HepG2 (cell line): Measurements from ENCODE around the gene BZW1. TPM values are rescaled to one million over a fixed set of nuclear protein-coding genes. Genes with fewer than 3 reads are reported as not detected.

Source experiments
- ATAC-seq: fragments of 200-7000 bp; cut with Tn5 transposase; 3 replicates; pipeline ENCODE4 v1.9.1; 2020; ENCODE audit warnings: mild to moderate bottlenecking, moderate library complexity
- BruUV-seq: library from RNA; stranded (reverse); fragments of 400-500 nt; replicated peaks from 2 replicates; lab custom pipeline; 2021; lab: Mats Ljungman, UMichigan
- CTCF ChIA-PET: fragments of 300-600 bp; formaldehyde crosslinking; extraction: SDS; loops from one replicate; lab custom pipeline; 2021; ENCODE audit warnings: low total read pairs, inconsistent platforms, low intra/inter-chr PET ratio; lab: Yijun Ruan, JAX
- POLR2A ChIA-PET: fragments of 350-600 bp; sonication (Branson Sonifier 250); formaldehyde crosslinking; loops from one replicate; lab custom pipeline; 2020; ENCODE audit warnings: antibody characterized with exemption, inconsistent platforms; lab: Yijun Ruan, JAX
- DNase-seq: peaks from one replicate; pipeline ENCODE4 v3.0.0-alpha.2; 2015; ENCODE audit warnings: low spot score
- FAIRE-seq: peaks from 3 replicates; lab custom pipeline; 2011; peaks lifted over from hg19 to GRCh38; lab: Jason Lieb, UNC
- H2AFZ ChIP-seq: one replicate; pipeline ENCODE4 v1.6.1; 2011; ENCODE audit warnings: low read length, inconsistent platforms
- H3K27ac ChIP-seq: fragments of 300-600 bp; 3 replicates; pipeline ENCODE4 v1.8.0; 2011; ENCODE audit warnings: mixed run types, mild to moderate bottlenecking, mixed read lengths, low read length, inconsistent platforms; ENCODE audit not compliant: insufficient read depth; ENCODE audit errors: extremely low read length
- H3K27me3 ChIP-seq, 2 experiments: fragments of 200-600 bp in 1 of 2; 2 replicates in 1 of 2; 3 replicates in 1 of 2; pipeline versions ENCODE4 v1.6.0 to v1.8.0; 2011; ENCODE audit warnings: low read length in 2 of 2, mild to moderate bottlenecking in 2 of 2, moderate library complexity in 2 of 2, inconsistent platforms in 1 of 2; ENCODE audit not compliant: insufficient read depth in 2 of 2, control insufficient read depth in 1 of 2
- H3K36me3 ChIP-seq, 2 experiments: fragments of 200-600 bp in 1 of 2; replicated peaks in 1 of 2; 2 replicates in 1 of 2; 3 replicates in 1 of 2; pipeline versions ENCODE4 v1.5.1 to v1.8.0; 2011; ENCODE audit warnings: low read length in 2 of 2, inconsistent platforms in 1 of 2; ENCODE audit not compliant: insufficient read depth in 2 of 2, control insufficient read depth in 1 of 2
- H3K4me1 ChIP-seq: 2 replicates; pipeline ENCODE4 v1.5.1; 2012; ENCODE audit warnings: low read length, inconsistent platforms; ENCODE audit not compliant: insufficient read depth
- H3K4me2 ChIP-seq: 2 replicates; pipeline ENCODE4 v1.6.0; 2011; ENCODE audit warnings: low read depth, low read length, inconsistent platforms
- H3K4me3 ChIP-seq, 3 experiments: fragments of 200-600 bp in 1 of 3; sonication (generic), shearing (Covaris generic) in 1 of 3; replicated peaks in 1 of 3; 2 replicates each; pipeline ENCODE4 v1.5.1; 2011 to 2016; ENCODE audit warnings: low read length in 3 of 3, inconsistent platforms in 2 of 3, low read depth in 2 of 3, mild to moderate bottlenecking in 2 of 3, control low read depth in 1 of 3, mixed read lengths in 1 of 3; ENCODE audit not compliant: insufficient read depth in 1 of 3
- H3K79me2 ChIP-seq: one replicate; pipeline ENCODE4 v1.6.1; 2011; ENCODE audit warnings: low read length, inconsistent platforms; ENCODE audit not compliant: insufficient read depth
- H3K9ac ChIP-seq: 2 replicates; pipeline ENCODE4 v1.6.0; 2011; ENCODE audit warnings: mild to moderate bottlenecking, low read depth, low read length, inconsistent platforms; ENCODE audit not compliant: insufficient read depth
- H3K9me3 ChIP-seq: 2 replicates; pipeline ENCODE4 v1.5.1; 2012; ENCODE audit warnings: mild to moderate bottlenecking, low read length
- H4K20me1 ChIP-seq: 2 replicates; pipeline ENCODE4 v1.6.0; 2011; ENCODE audit warnings: inconsistent platforms, mild to moderate bottlenecking, low read length, moderate library complexity; ENCODE audit not compliant: insufficient read depth
- HDAC6 ChIP-seq: fragments of 200-600 bp; sonication (generic); IDR thresholded peaks from 2 replicates; pipeline ENCODE4 v1.7.0; 2017; ENCODE audit warnings: mild to moderate bottlenecking, antibody characterized with exemption, low read length, low read depth
- MIER3 ChIP-seq: IDR thresholded peaks from 2 replicates; pipeline ENCODE4 v1.6.1; 2016; ENCODE audit warnings: missing compliant biosample characterization, borderline replicate concordance
- POLR2AphosphoS2 ChIP-seq: IDR thresholded peaks from 2 replicates; pipeline ENCODE4 v1.6.1; 2011; ENCODE audit warnings: low read depth, low read length, improper control_type of control experiment
- SSRP1 ChIP-seq: IDR thresholded peaks from 2 replicates; pipeline ENCODE4 v1.6.1; 2016; ENCODE audit warnings: control low read depth
- YEATS2 ChIP-seq: sonication (generic); formaldehyde crosslinking; IDR thresholded peaks from 2 replicates; pipeline ENCODE4 v1.4.0; 2020; ENCODE audit warnings: missing genetic modification reagents, borderline replicate concordance
- ZBTB8A ChIP-seq: sonication (generic); formaldehyde crosslinking; IDR thresholded peaks from 2 replicates; pipeline ENCODE4 v1.4.0; 2020; ENCODE audit warnings: mild to moderate bottlenecking, low read depth, missing genetic modification reagents, borderline replicate concordance
- ZEB1 ChIP-seq: IDR thresholded peaks from 2 replicates; pipeline ENCODE4 v1.6.1; 2012; ENCODE audit warnings: mild to moderate bottlenecking, low read depth, inconsistent platforms; ENCODE audit not compliant: insufficient replicate concordance
- ZNF282 ChIP-seq: fragments of 450-650 bp; IDR thresholded peaks from 2 replicates; pipeline ENCODE4 v1.6.1; 2018; ENCODE audit not compliant: partially characterized antibody
- ZNF317 ChIP-seq: sonication (generic); formaldehyde crosslinking; IDR thresholded peaks from 2 replicates; pipeline ENCODE4 v1.5.0; 2020; ENCODE audit warnings: mild to moderate bottlenecking, missing genetic modification reagents
- ZNF839 ChIP-seq: sonication (generic); formaldehyde crosslinking; IDR thresholded peaks from 2 replicates; pipeline ENCODE4 v1.4.0; 2020; ENCODE audit warnings: missing genetic modification reagents, mild to moderate bottlenecking, borderline replicate concordance
- WGBS: methylation state at CpG from one replicate; pipeline ENCODE4 v1.1.6; 2017; ENCODE audit warnings: low lambda C conversion rate; 5-methylcytosine and 5-hydroxymethylcytosine counted together
- in situ Hi-C: cut with HindIII; loops from 2 replicates; pipeline ENCODE4 v1.10.0; 2017; ENCODE audit warnings: low pct_unique_long_range_greater_than_20kb; ENCODE audit not compliant: extremely low pct_ligation_motif_present
- intact Hi-C: fragments of 100-400 bp; cut with micrococcal nuclease; formaldehyde crosslinking; loops from one replicate; pipeline ENCODE4 v1.10.0; 2022; ENCODE audit not compliant: unreplicated experiment
- polyA plus RNA-seq, 8 experiments: library from polyadenylated mRNA; depleted of rRNA in 3 of 8; stranded (reverse) in 7 of 8; unstranded in 1 of 8; fragments of >200 nt; fragmentation: Illumina TruSeq in 4 of 8; extraction: Trizol in 4 of 8; gene quantifications; 2 replicates each; pipeline versions ENCODE4 v1.2.1 to v1.2.3, GENCODE V29; 2011 to 2016; ENCODE audit warnings: low read depth in 4 of 8, missing spikeins in 1 of 8, mixed read lengths in 1 of 8; ENCODE audit not compliant: insufficient read depth in 1 of 8
- total RNA-seq, 5 experiments: library from RNA; depleted of rRNA; stranded (reverse); fragments of >200 nt; fragmentation: Illumina TruSeq; extraction: Trizol; gene quantifications; 2 replicates each; pipeline ENCODE4 v1.2.3, GENCODE V29; 2016; ENCODE audit warnings: low read depth in 1 of 5
- TF ChIP-seq, protein P1 (sequence below): sonication (generic); formaldehyde crosslinking; conservative IDR thresholded peaks from 2 replicates; pipeline ENCODE4 v1.4.0; 2020; ENCODE audit warnings: missing genetic modification reagents
- TF ChIP-seq, protein P2 (sequence below): sonication (generic); formaldehyde crosslinking; IDR thresholded peaks from 2 replicates; pipeline ENCODE4 v1.4.0; 2020; ENCODE audit warnings: mild to moderate bottlenecking, missing genetic modification reagents
- TF ChIP-seq, protein P3 (sequence below): sonication (generic); formaldehyde crosslinking; IDR thresholded peaks from 2 replicates; pipeline ENCODE4 v1.4.0; 2020; ENCODE audit warnings: missing genetic modification reagents

Gene BZW1
- total and polyA plus RNA-seq, 2 of the 13 experiments (the other 11 are each of a cell fraction or from before 2014, with no cell fraction given), result 106 to 384 TPM

DNA sequence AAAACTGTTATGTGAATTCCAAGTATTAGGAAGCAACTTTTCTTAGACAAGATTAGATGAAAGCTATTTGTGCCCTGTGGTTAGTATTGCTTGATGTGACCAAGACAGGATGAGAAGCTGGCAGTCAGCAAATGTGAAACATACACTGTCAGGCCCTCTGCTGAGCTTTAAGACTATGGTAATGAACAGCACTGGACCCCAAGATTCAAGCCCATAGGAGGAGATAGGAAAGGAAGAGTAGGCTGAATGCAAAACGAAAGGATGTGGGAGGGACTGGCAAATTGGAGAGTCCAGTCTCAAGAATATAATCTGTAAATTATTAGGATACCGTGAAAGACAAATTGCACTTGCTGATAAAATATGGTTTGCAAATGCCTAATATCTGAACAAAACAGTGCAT, 16.4 kb downstream of the BZW1 start:
- H3K27me3 ChIP-seq, result no peaks in the 10 kb centered on the region
- TF ChIP-seq ZNF839 (CRISPR knock-in tag), result no peak
- TF ChIP-seq, protein P1, sequence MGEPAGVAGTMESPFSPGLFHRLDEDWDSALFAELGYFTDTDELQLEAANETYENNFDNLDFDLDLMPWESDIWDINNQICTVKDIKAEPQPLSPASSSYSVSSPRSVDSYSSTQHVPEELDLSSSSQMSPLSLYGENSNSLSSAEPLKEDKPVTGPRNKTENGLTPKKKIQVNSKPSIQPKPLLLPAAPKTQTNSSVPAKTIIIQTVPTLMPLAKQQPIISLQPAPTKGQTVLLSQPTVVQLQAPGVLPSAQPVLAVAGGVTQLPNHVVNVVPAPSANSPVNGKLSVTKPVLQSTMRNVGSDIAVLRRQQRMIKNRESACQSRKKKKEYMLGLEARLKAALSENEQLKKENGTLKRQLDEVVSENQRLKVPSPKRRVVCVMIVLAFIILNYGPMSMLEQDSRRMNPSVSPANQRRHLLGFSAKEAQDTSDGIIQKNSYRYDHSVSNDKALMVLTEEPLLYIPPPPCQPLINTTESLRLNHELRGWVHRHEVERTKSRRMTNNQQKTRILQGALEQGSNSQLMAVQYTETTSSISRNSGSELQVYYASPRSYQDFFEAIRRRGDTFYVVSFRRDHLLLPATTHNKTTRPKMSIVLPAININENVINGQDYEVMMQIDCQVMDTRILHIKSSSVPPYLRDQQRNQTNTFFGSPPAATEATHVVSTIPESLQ (CRISPR knock-in tag), result no peak
- no peak for TF ChIP-seq ZNF282
- TF ChIP-seq ZNF317, result no peak
- TF ChIP-seq, protein P2, sequence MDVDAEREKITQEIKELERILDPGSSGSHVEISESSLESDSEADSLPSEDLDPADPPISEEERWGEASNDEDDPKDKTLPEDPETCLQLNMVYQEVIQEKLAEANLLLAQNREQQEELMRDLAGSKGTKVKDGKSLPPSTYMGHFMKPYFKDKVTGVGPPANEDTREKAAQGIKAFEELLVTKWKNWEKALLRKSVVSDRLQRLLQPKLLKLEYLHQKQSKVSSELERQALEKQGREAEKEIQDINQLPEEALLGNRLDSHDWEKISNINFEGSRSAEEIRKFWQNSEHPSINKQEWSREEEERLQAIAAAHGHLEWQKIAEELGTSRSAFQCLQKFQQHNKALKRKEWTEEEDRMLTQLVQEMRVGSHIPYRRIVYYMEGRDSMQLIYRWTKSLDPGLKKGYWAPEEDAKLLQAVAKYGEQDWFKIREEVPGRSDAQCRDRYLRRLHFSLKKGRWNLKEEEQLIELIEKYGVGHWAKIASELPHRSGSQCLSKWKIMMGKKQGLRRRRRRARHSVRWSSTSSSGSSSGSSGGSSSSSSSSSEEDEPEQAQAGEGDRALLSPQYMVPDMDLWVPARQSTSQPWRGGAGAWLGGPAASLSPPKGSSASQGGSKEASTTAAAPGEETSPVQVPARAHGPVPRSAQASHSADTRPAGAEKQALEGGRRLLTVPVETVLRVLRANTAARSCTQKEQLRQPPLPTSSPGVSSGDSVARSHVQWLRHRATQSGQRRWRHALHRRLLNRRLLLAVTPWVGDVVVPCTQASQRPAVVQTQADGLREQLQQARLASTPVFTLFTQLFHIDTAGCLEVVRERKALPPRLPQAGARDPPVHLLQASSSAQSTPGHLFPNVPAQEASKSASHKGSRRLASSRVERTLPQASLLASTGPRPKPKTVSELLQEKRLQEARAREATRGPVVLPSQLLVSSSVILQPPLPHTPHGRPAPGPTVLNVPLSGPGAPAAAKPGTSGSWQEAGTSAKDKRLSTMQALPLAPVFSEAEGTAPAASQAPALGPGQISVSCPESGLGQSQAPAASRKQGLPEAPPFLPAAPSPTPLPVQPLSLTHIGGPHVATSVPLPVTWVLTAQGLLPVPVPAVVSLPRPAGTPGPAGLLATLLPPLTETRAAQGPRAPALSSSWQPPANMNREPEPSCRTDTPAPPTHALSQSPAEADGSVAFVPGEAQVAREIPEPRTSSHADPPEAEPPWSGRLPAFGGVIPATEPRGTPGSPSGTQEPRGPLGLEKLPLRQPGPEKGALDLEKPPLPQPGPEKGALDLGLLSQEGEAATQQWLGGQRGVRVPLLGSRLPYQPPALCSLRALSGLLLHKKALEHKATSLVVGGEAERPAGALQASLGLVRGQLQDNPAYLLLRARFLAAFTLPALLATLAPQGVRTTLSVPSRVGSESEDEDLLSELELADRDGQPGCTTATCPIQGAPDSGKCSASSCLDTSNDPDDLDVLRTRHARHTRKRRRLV (CRISPR knock-in tag), result no peak
- TF ChIP-seq HDAC6, result no peak
- 0 out of 2 replicates have a peak, but pooled peaks have one; percentile 4 for TF ChIP-seq SSRP1
- no peak for TF ChIP-seq ZBTB8A (CRISPR knock-in tag)
- no peak for TF ChIP-seq YEATS2 (CRISPR knock-in tag)
- TF ChIP-seq ZEB1, result no peak
- TF ChIP-seq, protein P3, sequence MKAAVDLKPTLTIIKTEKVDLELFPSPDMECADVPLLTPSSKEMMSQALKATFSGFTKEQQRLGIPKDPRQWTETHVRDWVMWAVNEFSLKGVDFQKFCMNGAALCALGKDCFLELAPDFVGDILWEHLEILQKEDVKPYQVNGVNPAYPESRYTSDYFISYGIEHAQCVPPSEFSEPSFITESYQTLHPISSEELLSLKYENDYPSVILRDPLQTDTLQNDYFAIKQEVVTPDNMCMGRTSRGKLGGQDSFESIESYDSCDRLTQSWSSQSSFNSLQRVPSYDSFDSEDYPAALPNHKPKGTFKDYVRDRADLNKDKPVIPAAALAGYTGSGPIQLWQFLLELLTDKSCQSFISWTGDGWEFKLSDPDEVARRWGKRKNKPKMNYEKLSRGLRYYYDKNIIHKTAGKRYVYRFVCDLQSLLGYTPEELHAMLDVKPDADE (CRISPR knock-in tag), result no peak
- no peak for TF ChIP-seq MIER3
- TF ChIP-seq POLR2AphosphoS2, result peak; percentile 57
- no peak for FAIRE-seq
- in situ Hi-C loops, result no loop called here
- no peaks in the 10 kb centered on the region for H3K9me3 ChIP-seq
- BruUV-seq, result no TSS peak
- no peaks in the 10 kb centered on the region for H3K4me1 ChIP-seq
- H3K36me3 ChIP-seq, result no peaks in the 10 kb centered on the region; a peak in 2 of 5 replicates
- no peak overlapping the region for H2AFZ ChIP-seq
- H3K27ac ChIP-seq, result no peak overlapping the region
- ChIA-PET POLR2A (interaction anchor here (0.7 to 4.3 kb wide), 6 partner anchors 10 to 80 kb away, joined by 3 to 15 read pairs (median 4); partner anchors contain the start of gene CLK1), CTCF (no interaction called here)
- H3K4me3 ChIP-seq, result no peak overlapping the region
- no peak overlapping the region for H3K9ac ChIP-seq
- ATAC-seq, result peak; percentile 20
- WGBS, result 82% methylated on average over 2 of the region's 2 CpGs
- H3K79me2 ChIP-seq, result no peaks in the 10 kb centered on the region
- DNase-seq, result no peak
- no peak overlapping the region for H3K4me2 ChIP-seq
- intact Hi-C loops, result loop anchor here (5.0 kb wide), 1 partner anchor 34 kb away; the partner anchor contains the start of gene CLK1
- H4K20me1 ChIP-seq, result no peaks in the 10 kb centered on the region
